Liver (tissue), 3 donors: ENCODE measurements around the gene NBPF6.
"Not testable (repeated sequence)": the region's sequence is repeated elsewhere in the genome, so short reads cannot be mapped to it uniquely, and the experiment has no call there.

Source experiments
- CTCF ChIP-seq: fragments of 150-350 bp; IDR thresholded peaks from 2 replicates; pipeline ENCODE4 v1.5.1; 2017; ENCODE audit warnings: improper control_type of control experiment, low read depth, low read length; ENCODE audit not compliant: missing input control
- EGR1 ChIP-seq, 2 donors: IDR thresholded peaks; 2 replicates each; pipeline ENCODE4 v1.6.1; 2016 to 2018; ENCODE audit warnings: antibody characterized with exemption in 2 of 2, low read depth in 2 of 2
- FOXA1 ChIP-seq: IDR thresholded peaks from 2 replicates; pipeline ENCODE4 v1.6.1; 2016; ENCODE audit warnings: antibody characterized with exemption
- GABPA ChIP-seq, 2 donors: IDR thresholded peaks in 1 of 2; conservative IDR thresholded peaks in 1 of 2; 2 replicates each; pipeline ENCODE4 v1.6.1; 2016; ENCODE audit warnings: antibody characterized with exemption in 2 of 2, mild to moderate bottlenecking in 1 of 2, moderate library complexity in 1 of 2
- HNF4G ChIP-seq: IDR thresholded peaks from 2 replicates; pipeline ENCODE4 v1.6.1; 2016; ENCODE audit warnings: antibody characterized with exemption
- JUND ChIP-seq, 2 donors: IDR thresholded peaks; 2 replicates each; pipeline ENCODE4 v1.6.1; 2016; ENCODE audit warnings: antibody characterized with exemption in 2 of 2
- MAX ChIP-seq: IDR thresholded peaks from 2 replicates; pipeline ENCODE4 v1.6.1; 2016; ENCODE audit warnings: antibody characterized with exemption
- RAD21 ChIP-seq, 2 donors: IDR thresholded peaks; 2 replicates each; pipeline ENCODE4 v1.6.1; 2016; ENCODE audit warnings: antibody characterized with exemption in 2 of 2, mild to moderate bottlenecking in 2 of 2
- REST ChIP-seq: IDR thresholded peaks from 2 replicates; pipeline ENCODE4 v1.6.1; 2016; ENCODE audit warnings: antibody characterized with exemption, mild to moderate bottlenecking
- RXRA ChIP-seq, 2 donors: IDR thresholded peaks; 2 replicates each; pipeline ENCODE4 v1.6.1; 2017 to 2018; ENCODE audit warnings: antibody characterized with exemption in 2 of 2, mild to moderate bottlenecking in 1 of 2
- SP1 ChIP-seq: IDR thresholded peaks from 2 replicates; pipeline ENCODE4 v1.6.1; 2018; ENCODE audit warnings: antibody characterized with exemption, mild to moderate bottlenecking
- TAF1 ChIP-seq: conservative IDR thresholded peaks from 2 replicates; pipeline ENCODE4 v1.6.1; 2016; ENCODE audit warnings: antibody characterized with exemption, mild to moderate bottlenecking
- YY1 ChIP-seq: IDR thresholded peaks from 2 replicates; pipeline ENCODE4 v1.6.1; 2016; ENCODE audit warnings: antibody characterized with exemption, mild to moderate bottlenecking
- donor health status: healthy.
- donor health status: healthy.

GRCh38 chr1:108486707-108487106, 36.6 kb downstream of the NBPF6 start:
- not testable (repeated sequence) for TF ChIP-seq CTCF; JUND (IDR thresholded peaks at IDR 0.05); MAX; EGR1 (IDR thresholded peaks at IDR 0.05; ENCODE audit: low read depth in 2 of 2); RAD21 (IDR thresholded peaks at IDR 0.05); YY1; REST; TAF1; SP1; RXRA (IDR thresholded peaks at IDR 0.05); GABPA (IDR thresholded peaks at IDR 0.05 in 1 of 2, conservative IDR thresholded peaks at IDR 0.05 in 1 of 2); HNF4G; FOXA1
